Adrenal gland (tissue), 12 donors: ENCODE results near the gene RPL18. TPM values are rescaled to one million over a fixed set of nuclear protein-coding genes. Genes with fewer than 3 reads are reported as not detected.

Source experiments
- DNase-seq, 7 donors: peaks; one replicate each; pipeline ENCODE4 v3.0.0-alpha.2; 2019 to 2020
- H3K27ac ChIP-seq, 5 donors: fragments of 200-600 bp; sonication (generic) in 4 of 5; 1 replicate in 3 of 5; 2 replicates in 2 of 5; pipeline versions ENCODE4 v1.5.1 to v1.8.0; 2016 to 2020; ENCODE audit warnings: mild to moderate bottlenecking in 1 of 5
- H3K27me3 ChIP-seq: fragments of 200-600 bp; 2 replicates; pipeline ENCODE4 v1.8.0; 2021
- H3K36me3 ChIP-seq, 2 donors: fragments of 200-600 bp; replicated peaks in 1 of 2; 1 replicate in 1 of 2; 2 replicates in 1 of 2; pipeline versions ENCODE4 v1.5.1 to v1.8.0; 2018 to 2022
- H3K4me1 ChIP-seq, 2 donors: fragments of 200-600 bp; replicated peaks in 1 of 2; 1 replicate in 1 of 2; 2 replicates in 1 of 2; pipeline versions ENCODE4 v1.5.1 to v1.8.0; 2018 to 2021
- H3K4me3 ChIP-seq, 4 donors: fragments of 200-600 bp; sonication (generic) in 3 of 4; one replicate each; pipeline ENCODE4 v1.5.1; 2016 to 2018
- H3K9me3 ChIP-seq, 3 donors: fragments of 200-600 bp; sonication (generic) in 1 of 3; replicated peaks in 1 of 3; 1 replicate in 2 of 3; 2 replicates in 1 of 3; pipeline versions ENCODE4 v1.5.1 to v1.8.0; 2016 to 2021
- CTCF ChIP-seq, 6 experiments: fragments of 450-650 bp in 4 of 6; fragments of 200-600 bp in 2 of 6; sonication (generic) in 1 of 6; IDR thresholded peaks; 1 replicate in 5 of 6; 2 replicates in 1 of 6; pipeline versions ENCODE4 v1.5.1 to v1.8.0; 2016 to 2021; ENCODE audit warnings: antibody characterized with exemption in 6 of 6, mild to moderate bottlenecking in 2 of 6, moderate library complexity in 1 of 6
- POLR2A ChIP-seq, 2 donors: fragments of 450-650 bp; IDR thresholded peaks; one replicate each; pipeline ENCODE4 v1.6.1; 2017; ENCODE audit warnings: antibody characterized with exemption in 2 of 2, mild to moderate bottlenecking in 2 of 2, moderate library complexity in 1 of 2
- WGBS, 4 donors: extraction: QIAGEN DNeasy Blood & Tissue Kit in 2 of 4; methylation state at CpG; one replicate each; pipeline versions ENCODE4 v1.1.5 to v1.1.7; 2013 to 2017; 5-methylcytosine and 5-hydroxymethylcytosine counted together
- intact Hi-C, 2 donors: fragments of 100-400 bp; cut with DNase I; formaldehyde crosslinking; loops; one replicate each; pipeline versions ENCODE4 v1.14.1 to v1.15.0; 2022 to 2023
- polyA plus RNA-seq, 3 donors: library from polyadenylated mRNA; stranded (reverse); fragments of 200-250 nt in 2 of 3; fragments of 350-450 nt in 1 of 3; fragmentation: Illumina TruSeq in 1 of 3; extraction: RNeasy Lipid Tissue Mini Kit (QIAGEN cat#74804) in 1 of 3; gene quantifications; one replicate each; pipeline ENCODE4 v1.2.3, GENCODE V29; 2013 to 2014
- total RNA-seq, 9 donors: library from RNA; depleted of rRNA in 4 of 9; stranded (reverse); fragments of >200 nt in 4 of 9; fragments of 120-200 nt in 1 of 9; fragmentation: NEBNext Ultra II Directional in 1 of 9; extraction: Animal tissue kit (Norgen Biotek cat#: 25700) in 1 of 9; gene quantifications; one replicate each; pipeline versions ENCODE4 v1.1.0 to v1.2.4, GENCODE V29; 2013 to 2023
- donor health status: healthy with polysubstance abuse.
- donor health status: Bipolar disorder and iron deficiency.
- donor health status: DM: yes; HTN: yes; CAD: no.
- donor health status: DM: no; HTN: no; CAD: no.
- donor health status: DM: no; HTN: no; CAD: no.
- donor health status: DM: yes; HTN: yes; CAD: no.

RPL18 gene
- total and polyA plus RNA-seq, 12 donors = 575 to 5,137 (median 1,890) TPM

- no peaks in the 10 kb centered on the region for H3K9me3 ChIP-seq
- peaks cover 0 to 9% of the 10 kb centered on the region in 2 donors for H3K4me1 ChIP-seq
- TF ChIP-seq CTCF (IDR thresholded peaks at IDR 0.05) (no peak), POLR2A (IDR thresholded peaks at IDR 0.05) (no peak)
- 54 to 62% (median 57%) methylated on average over 16 of the region's 16 CpGs for WGBS, 4 donors
- DNase-seq = no peak
- H3K4me3 ChIP-seq = no peak overlapping the region
- H3K36me3 ChIP-seq = no peaks in the 10 kb centered on the region
- no peak overlapping the region for H3K27ac ChIP-seq
- H3K27me3 ChIP-seq = no peaks in the 10 kb centered on the region
- intact Hi-C loops = no loop called here
Measured at GRCh38 chr19:48656840-48657474, 38.0 kb upstream of the RPL18 start.

GRCh38 chr19:48654299-48655059, 35.5 kb upstream of the RPL18 start:
- no peak for DNase-seq
- Histone ChIP-seq H3K27me3 (no peaks in the 10 kb centered on the region), H3K9me3 (no peaks in the 10 kb centered on the region), H3K4me3 (no peak overlapping the region), H3K27ac (no peak overlapping the region), H3K36me3 (no peaks in the 10 kb centered on the region), H3K4me1 (no peaks in the 10 kb centered on the region)
- TF ChIP-seq CTCF (IDR thresholded peaks at IDR 0.05) = no peak
- no peak for TF ChIP-seq POLR2A (IDR thresholded peaks at IDR 0.05)
- WGBS, 4 donors = 45 to 62% (median 48%) methylated on average over 8 to 11 of the region's 11 CpGs
- intact Hi-C loops = no loop called here

GRCh38 chr19:48651683-48652048, 32.7 kb upstream of the RPL18 start:
- Histone ChIP-seq H3K27me3 (no peaks in the 10 kb centered on the region), H3K27ac (no peak overlapping the region), H3K4me3 (no peak overlapping the region), H3K36me3 (no peaks in the 10 kb centered on the region), H3K9me3 (no peaks in the 10 kb centered on the region), H3K4me1 (no peaks in the 10 kb centered on the region)
- intact Hi-C loops = no loop called here
- TF ChIP-seq POLR2A (IDR thresholded peaks at IDR 0.05) = no peak
- no peak for DNase-seq
- WGBS, 4 donors = 76 to 99% (median 93%) methylated on average over 2 to 5 of the region's 5 CpGs

- no peaks in the 10 kb centered on the region for H3K36me3 ChIP-seq
- H3K27me3 ChIP-seq = no peaks in the 10 kb centered on the region
- no peaks in the 10 kb centered on the region for H3K9me3 ChIP-seq
- no peaks in the 10 kb centered on the region for H3K4me1 ChIP-seq
- TF ChIP-seq POLR2A (IDR thresholded peaks at IDR 0.05) (no peak), CTCF (IDR thresholded peaks at IDR 0.05) (no peak)
- H3K4me3 ChIP-seq = no peak overlapping the region
- no peak overlapping the region for H3K27ac ChIP-seq
- WGBS, 4 donors = 84 to 93% (median 91%) methylated on average over 12 of the region's 12 CpGs
- intact Hi-C loops = no loop called here
- no peak for DNase-seq
Measured at GRCh38 chr19:48650974-48651682, 32.1 kb upstream of the RPL18 start.
